GM19240 (cell line): ENCODE data around the gene MAP2K4.
"Not testable (repeated sequence)": the region's sequence is repeated elsewhere in the genome, so short reads cannot be mapped to it uniquely, and the experiment has no call there.

Experiments
- DNase-seq: peaks from one replicate; pipeline ENCODE4 v3.0.0; 2011; ENCODE audit warnings: low spot score; ENCODE audit not compliant: insufficient read length

The MAP2K4 gene

GRCh38 chr17:12020642-12021622, at the start of gene MAP2K4:
TSS of gene MAP2K4 (plus strand) at chr17:12020877. CDS start at chr17:12020887, 10 bp downstream.
- DNase-seq, result peak; percentile 89

- not testable (repeated sequence) for DNase-seq
Measured at GRCh38 chr17:11972741-11973140, 47.9 kb upstream of the MAP2K4 start.

- no peak for DNase-seq
Measured at GRCh38 chr17:11979795-11980194, 40.9 kb upstream of the MAP2K4 start.

- no peak for DNase-seq
Measured at GRCh38 chr17:11980813-11981212, 39.9 kb upstream of the MAP2K4 start.

GRCh38 chr17:11981862-11982261, 38.8 kb upstream of the MAP2K4 start:
- no peak for DNase-seq

- no peak for DNase-seq
Measured at GRCh38 chr17:11986179-11986941, 34.3 kb upstream of the MAP2K4 start.

- no peak for DNase-seq
Measured at GRCh38 chr17:11986942-11987329, 33.7 kb upstream of the MAP2K4 start.

- DNase-seq, result no peak
Measured at GRCh38 chr17:11990363-11990983, 30.2 kb upstream of the MAP2K4 start.

GRCh38 chr17:11991461-11991860, 29.2 kb upstream of the MAP2K4 start:
- no peak for DNase-seq

GRCh38 chr17:11996722-11997146, 23.9 kb upstream of the MAP2K4 start:
- peak; percentile 23 for DNase-seq

GRCh38 chr17:11997147-11997971, 23.3 kb upstream of the MAP2K4 start, which contains the start of gene ZNF18:
TSS of gene ZNF18 (minus strand) at chr17:11997475. CDS start at chr17:11992829, 4,646 bp downstream.
- DNase-seq, result peak; percentile 92

- no peak for DNase-seq
Measured at GRCh38 chr17:11997972-11998233, 22.8 kb upstream of the MAP2K4 start.

GRCh38 chr17:11999696-12000095, 21.0 kb upstream of the MAP2K4 start:
- no peak for DNase-seq

- DNase-seq, result no peak
Measured at GRCh38 chr17:12007466-12007865, 13.2 kb upstream of the MAP2K4 start.

- DNase-seq, result no peak
Measured at GRCh38 chr17:12021623-12022140, 1.0 kb downstream of the MAP2K4 start.

- no peak for DNase-seq
Measured at GRCh38 chr17:12022310-12022709, 1.6 kb downstream of the MAP2K4 start.

- no peak for DNase-seq
Measured at GRCh38 chr17:12024327-12024726, 3.6 kb downstream of the MAP2K4 start.

- no peak for DNase-seq
Measured at GRCh38 chr17:12027658-12028057, 7.0 kb downstream of the MAP2K4 start.

- no peak for DNase-seq
Measured at GRCh38 chr17:12028611-12029010, 7.9 kb downstream of the MAP2K4 start.

- DNase-seq, result no peak
Measured at GRCh38 chr17:12034538-12034937, 13.9 kb downstream of the MAP2K4 start.

GRCh38 chr17:12035673-12036072, 15.0 kb downstream of the MAP2K4 start:
- no peak for DNase-seq
